Measurements from ENCODE around the gene NKTR.

The NKTR gene

GRCh38 chr3:42684632-42685362 lies 84.3 kb downstream of the NKTR start:
- H3K4me3 ChIP-seq (ENCODE audit: control insufficient read depth, low read depth, low read length) = no peak overlapping the region
- DNase-seq (ENCODE audit: low read depth) = no peak
- TF ChIP-seq, protein P1, sequence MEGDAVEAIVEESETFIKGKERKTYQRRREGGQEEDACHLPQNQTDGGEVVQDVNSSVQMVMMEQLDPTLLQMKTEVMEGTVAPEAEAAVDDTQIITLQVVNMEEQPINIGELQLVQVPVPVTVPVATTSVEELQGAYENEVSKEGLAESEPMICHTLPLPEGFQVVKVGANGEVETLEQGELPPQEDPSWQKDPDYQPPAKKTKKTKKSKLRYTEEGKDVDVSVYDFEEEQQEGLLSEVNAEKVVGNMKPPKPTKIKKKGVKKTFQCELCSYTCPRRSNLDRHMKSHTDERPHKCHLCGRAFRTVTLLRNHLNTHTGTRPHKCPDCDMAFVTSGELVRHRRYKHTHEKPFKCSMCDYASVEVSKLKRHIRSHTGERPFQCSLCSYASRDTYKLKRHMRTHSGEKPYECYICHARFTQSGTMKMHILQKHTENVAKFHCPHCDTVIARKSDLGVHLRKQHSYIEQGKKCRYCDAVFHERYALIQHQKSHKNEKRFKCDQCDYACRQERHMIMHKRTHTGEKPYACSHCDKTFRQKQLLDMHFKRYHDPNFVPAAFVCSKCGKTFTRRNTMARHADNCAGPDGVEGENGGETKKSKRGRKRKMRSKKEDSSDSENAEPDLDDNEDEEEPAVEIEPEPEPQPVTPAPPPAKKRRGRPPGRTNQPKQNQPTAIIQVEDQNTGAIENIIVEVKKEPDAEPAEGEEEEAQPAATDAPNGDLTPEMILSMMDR (conservative IDR thresholded peaks at IDR 0.05; ENCODE audit: control insufficient read depth, insufficient read depth, low read depth, low read length) = no peak

- TF ChIP-seq, protein P1 (conservative IDR thresholded peaks at IDR 0.05; ENCODE audit: control insufficient read depth, insufficient read depth, low read depth, low read length) = no peak
- no peak within 1 kb of the TSS for H3K4me3 ChIP-seq (ENCODE audit: control insufficient read depth, low read depth, low read length)
- no peak for DNase-seq (ENCODE audit: low read depth)
Observed at GRCh38 chr3:42685363-42685881, 84.9 kb downstream of the NKTR start, which contains the start of gene KLHL40. KLHL40 (plus strand) TSS chr3:42685537; CDS start chr3:42685619, 82 bp downstream.

DNA sequence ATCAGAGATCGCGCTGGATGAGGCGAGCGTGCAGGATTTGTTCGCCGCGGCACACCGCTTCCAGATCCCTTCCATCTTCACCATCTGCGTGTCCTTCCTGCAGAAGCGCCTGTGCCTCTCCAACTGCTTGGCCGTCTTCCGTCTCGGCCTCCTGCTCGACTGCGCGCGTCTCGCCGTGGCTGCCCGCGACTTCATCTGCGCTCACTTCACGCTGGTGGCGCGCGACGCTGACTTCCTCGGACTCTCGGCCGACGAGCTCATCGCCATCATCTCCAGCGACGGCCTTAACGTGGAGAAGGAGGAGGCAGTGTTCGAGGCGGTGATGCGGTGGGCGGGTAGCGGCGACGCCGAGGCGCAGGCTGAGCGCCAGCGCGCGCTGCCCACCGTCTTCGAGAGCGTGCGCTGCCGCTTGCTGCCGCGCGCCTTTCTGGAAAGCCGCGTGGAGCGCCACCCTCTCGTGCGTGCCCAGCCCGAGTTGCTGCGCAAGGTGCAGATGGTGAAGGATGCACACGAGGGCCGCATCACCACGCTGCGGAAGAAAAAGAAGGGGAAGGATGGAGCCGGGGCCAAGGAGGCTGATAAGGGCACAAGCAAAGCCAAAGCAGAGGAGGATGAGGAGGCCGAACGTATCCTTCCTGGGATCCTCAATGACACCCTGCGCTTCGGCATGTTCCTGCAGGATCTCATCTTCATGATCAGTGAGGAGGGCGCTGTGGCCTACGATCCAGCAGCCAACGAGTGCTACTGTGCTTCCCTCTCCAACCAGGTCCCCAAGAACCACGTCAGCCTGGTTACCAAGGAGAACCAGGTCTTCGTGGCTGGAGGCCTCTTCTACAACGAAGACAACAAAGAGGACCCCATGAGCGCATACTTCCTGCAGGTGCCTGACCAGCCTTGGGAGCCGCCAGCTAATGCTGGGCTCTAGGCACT lies 85.7 kb downstream of the NKTR start:
- H3K4me3 ChIP-seq (ENCODE audit: control insufficient read depth, low read depth, low read length) = no peak overlapping the region
- no peak for DNase-seq (ENCODE audit: low read depth)
- TF ChIP-seq, protein P1 (conservative IDR thresholded peaks at IDR 0.05; ENCODE audit: control insufficient read depth, insufficient read depth, low read depth, low read length) = no peak

GRCh38 chr3:42686832-42687650 lies 86.6 kb downstream of the NKTR start:
- H3K4me3 ChIP-seq (ENCODE audit: control insufficient read depth, low read depth, low read length) = no peak overlapping the region
- TF ChIP-seq, protein P1 (conservative IDR thresholded peaks at IDR 0.05; ENCODE audit: control insufficient read depth, insufficient read depth, low read depth, low read length) = no peak
- DNase-seq (ENCODE audit: low read depth) = no peak

DNA sequence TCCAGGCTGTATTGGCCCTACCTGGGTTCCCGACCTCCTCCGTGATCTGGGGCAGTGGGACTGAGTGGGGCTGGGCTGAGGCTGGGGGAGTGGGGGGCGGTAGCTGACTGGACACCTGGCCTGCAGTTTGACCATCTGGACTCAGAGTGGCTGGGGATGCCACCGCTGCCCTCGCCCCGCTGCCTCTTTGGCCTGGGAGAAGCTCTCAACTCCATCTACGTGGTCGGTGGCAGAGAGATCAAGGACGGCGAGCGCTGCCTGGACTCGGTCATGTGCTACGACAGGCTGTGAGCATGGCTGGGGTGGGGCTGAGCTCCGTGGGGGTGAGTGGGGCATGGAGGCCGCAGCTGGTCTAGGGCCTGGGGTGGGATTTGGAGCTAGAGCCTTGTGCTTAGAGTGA lies 87.5 kb downstream of the NKTR start:
- no peak overlapping the region for H3K4me3 ChIP-seq (ENCODE audit: control insufficient read depth, low read depth, low read length)
- no peak for DNase-seq (ENCODE audit: low read depth)
- TF ChIP-seq, protein P1 (conservative IDR thresholded peaks at IDR 0.05; ENCODE audit: control insufficient read depth, insufficient read depth, low read depth, low read length) = no peak

Measured in fibroblast of mammary gland (primary cell).